ENCODE results near the gene MAN2B1. TPM values are rescaled to one million over a fixed set of nuclear protein-coding genes. Genes with fewer than 3 reads are reported as not detected.
"Not testable (repeated sequence)": the region's sequence is repeated elsewhere in the genome, so short reads cannot be mapped to it uniquely, and the experiment has no call there.

The MAN2B1 gene
- total and polyA plus RNA-seq, 2 of the 13 experiments (the other 11 are each of a cell fraction or from before 2014, with no cell fraction given) = 23.6 to 23.8 TPM

DNA sequence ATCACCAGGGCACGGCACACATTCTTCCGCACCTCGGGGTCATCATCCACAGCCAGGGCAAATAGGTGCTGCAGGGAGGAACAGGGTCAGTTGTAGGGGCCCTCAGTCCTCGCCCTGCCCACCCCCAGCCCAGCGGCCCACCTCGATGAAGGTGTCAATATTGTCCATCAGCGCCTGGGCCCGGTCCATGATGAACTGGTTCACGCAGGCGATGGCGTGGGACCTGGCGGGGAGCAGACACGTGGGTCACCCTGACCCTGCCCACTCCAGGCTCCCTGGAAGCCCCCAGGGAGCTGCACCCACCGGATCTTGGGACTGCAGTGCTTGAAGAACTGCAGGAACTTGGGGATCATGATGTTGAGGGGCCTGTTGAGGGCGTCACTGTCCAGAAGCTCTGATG, 48.6 kb upstream of the MAN2B1 start (continued):
- TF ChIP-seq ZNF318 (CRISPR knock-in tag; IDR thresholded peaks at IDR 0.05) = no peak
- no peak for TF ChIP-seq LRRFIP1 (CRISPR knock-in tag; conservative IDR thresholded peaks at IDR 0.05)

DNA sequence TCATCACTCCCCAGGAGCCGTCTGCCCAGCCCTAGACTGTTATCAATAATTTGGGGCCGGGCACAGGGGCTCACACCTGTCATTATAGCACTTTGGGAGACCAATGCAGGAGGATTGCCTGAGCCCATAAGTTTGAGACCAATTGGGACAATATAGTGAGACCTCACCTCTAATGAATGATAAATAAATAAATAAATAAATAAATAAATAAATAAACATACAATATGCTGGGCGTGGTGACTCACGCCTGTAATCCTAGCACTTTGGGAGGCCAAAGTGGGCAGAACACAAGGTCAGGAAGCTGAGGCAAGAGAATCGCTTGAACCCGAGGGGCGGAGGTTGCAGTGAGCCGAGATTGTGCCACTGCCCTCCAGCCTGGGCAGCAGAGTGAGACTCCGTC, 46.8 kb upstream of the MAN2B1 start:
- POLR2A ChIA-PET; CTCF ChIA-PET (ENCODE audit: low intra/inter-chr PET ratio, low total read pairs); H3K9me3 ChIP-seq (ENCODE audit: low read length); H3K27ac ChIP-seq (ENCODE audit: extremely low read length, insufficient read depth, low read length); H3K27me3 ChIP-seq (ENCODE audit: control insufficient read depth in 1 of 2, insufficient read depth in 2 of 2, low read length in 2 of 2); H3K79me2 ChIP-seq (ENCODE audit: insufficient read depth, low read length); BruUV-seq (replicated peaks); H3K4me2 ChIP-seq (ENCODE audit: low read depth, low read length); H2AFZ ChIP-seq (ENCODE audit: low read length); H3K4me3 ChIP-seq (replicated peaks in 1 of 3; ENCODE audit: insufficient read depth in 1 of 3, low read depth in 2 of 3, low read length in 3 of 3); FAIRE-seq; H3K9ac ChIP-seq (ENCODE audit: insufficient read depth, low read depth, low read length); intact Hi-C loops (cut with micrococcal nuclease; ENCODE audit: unreplicated experiment); ATAC-seq; H4K20me1 ChIP-seq (ENCODE audit: insufficient read depth, low read length); H3K4me1 ChIP-seq (ENCODE audit: insufficient read depth, low read length); DNase-seq (ENCODE audit: low spot score): not testable (repeated sequence)
- in situ Hi-C loops (cut with HindIII; ENCODE audit: extremely low pct_ligation_motif_present, low pct_unique_long_range_greater_than_20kb) = loop anchor here (5.0 kb wide), 1 partner anchor 44 kb away; no protein-coding TSS in a partner anchor
- H3K36me3 ChIP-seq (replicated peaks in 1 of 2; ENCODE audit: control insufficient read depth in 1 of 2, insufficient read depth in 2 of 2, low read length in 2 of 2) = peaks cover 36 to 72% of the 10 kb centered on the region in 2 experiments
- 97% methylated on average over 9 of the region's 9 CpGs for WGBS (ENCODE audit: low lambda C conversion rate)

Measured in HepG2 (cell line).